Endodermal cell (in vitro differentiated cells): ENCODE results near the gene DNALI1. TPM values are rescaled to one million over a fixed set of nuclear protein-coding genes. Genes with fewer than 3 reads are reported as not detected.

Experiments
- DNase-seq: peaks from one replicate; pipeline ENCODE4 v3.0.0-alpha.2; 2017
- H3K27ac ChIP-seq: 2 replicates; pipeline ENCODE4 v1.5.1; 2013; ENCODE audit warnings: mild to moderate bottlenecking, low read depth, low read length, moderate library complexity
- H3K27me3 ChIP-seq: 2 replicates; pipeline ENCODE4 v1.6.1; 2013; ENCODE audit warnings: mild to moderate bottlenecking, low read length, moderate library complexity; ENCODE audit not compliant: insufficient read depth, control insufficient read depth, poor library complexity, severe bottlenecking
- H3K36me3 ChIP-seq: 2 replicates; pipeline ENCODE4 v1.7.0; 2013; ENCODE audit warnings: mild to moderate bottlenecking, low read length, moderate library complexity; ENCODE audit not compliant: control insufficient read depth, insufficient read depth
- H3K4me1 ChIP-seq: one replicate; pipeline ENCODE4 v1.7.0; 2013; ENCODE audit warnings: low read length; ENCODE audit not compliant: control insufficient read depth, insufficient read depth
- H3K4me3 ChIP-seq: 2 replicates; pipeline ENCODE4 v1.5.1; 2013; ENCODE audit warnings: mild to moderate bottlenecking, low read length, moderate library complexity
- H3K9ac ChIP-seq: 2 replicates; pipeline ENCODE4 v1.6.1; 2013; ENCODE audit warnings: mild to moderate bottlenecking, low read length, moderate library complexity; ENCODE audit not compliant: poor library complexity, severe bottlenecking; ENCODE audit errors: extremely low read depth
- H3K9me3 ChIP-seq: 2 replicates; pipeline ENCODE4 v1.6.1; 2013; ENCODE audit warnings: mild to moderate bottlenecking, low read length, moderate library complexity; ENCODE audit not compliant: control insufficient read depth
- H3K27ac Mint-ChIP-seq: 2 replicates; pipeline ENCODE4 v1.8.0; 2020; ENCODE audit warnings: mixed read lengths
- H3K27me3 Mint-ChIP-seq: 2 replicates; pipeline ENCODE4 v1.8.0; 2021; ENCODE audit warnings: mild to moderate bottlenecking, mixed read lengths; ENCODE audit not compliant: insufficient read depth
- H3K36me3 Mint-ChIP-seq: 2 replicates; pipeline ENCODE4 v1.8.0; 2020; ENCODE audit warnings: low read depth, mixed read lengths
- H3K4me1 Mint-ChIP-seq: 2 replicates; pipeline ENCODE4 v1.8.0; 2020; ENCODE audit warnings: mixed read lengths
- H3K4me3 Mint-ChIP-seq: 2 replicates; pipeline ENCODE4 v1.8.0; 2020; ENCODE audit warnings: mild to moderate bottlenecking, moderate library complexity, mixed read lengths
- H3K9me3 Mint-ChIP-seq: 2 replicates; pipeline ENCODE4 v1.8.0; 2020; ENCODE audit warnings: mild to moderate bottlenecking, mixed read lengths
- WGBS, 2 experiments: methylation state at CpG; one replicate each; pipeline versions ENCODE4 v1.1.5 to v1.1.7; 2013; ENCODE audit warnings: missing lambda C conversion rate in 2 of 2, mixed read lengths in 1 of 2; ENCODE audit not compliant: insufficient coverage in 1 of 2, insufficient read length in 1 of 2; 5-methylcytosine and 5-hydroxymethylcytosine counted together
- long read RNA-seq, 4 experiments: library from polyadenylated mRNA in 2 of 4; library from RNA in 1 of 4; library from capped mRNA in 1 of 4; stranded (forward) in 3 of 4; unstranded in 1 of 4; transcript quantifications; one replicate each; pipeline ENCODE4 v2.0.0, GENCODE V29; 2020 to 2021; ENCODE audit warnings: inconsistent platforms in 1 of 4
- polyA plus RNA-seq, 2 experiments: library from polyadenylated mRNA; stranded (reverse); fragments of 50-300 nt; gene quantifications; one replicate each; pipeline ENCODE4 v1.2.3, GENCODE V29; 2013
- total RNA-seq, 2 donors: library from RNA; stranded (reverse); fragmentation: NEBNext Ultra II Directional in 1 of 2; extraction: Animal tissue kit (Norgen Biotek cat#: 25700) in 1 of 2; gene quantifications; 2 replicates in 1 of 2; 3 replicates in 1 of 2; pipeline ENCODE4 v1.2.1, GENCODE V29; 2021
- TF ChIP-seq, protein P1 (sequence below): fragments of 200-600 bp; sonication (generic); conservative IDR thresholded peaks from 2 replicates; pipeline ENCODE4 v1.5.0; 2021; ENCODE audit warnings: antibody characterized with exemption, mild to moderate bottlenecking

The DNALI1 gene
- 10 to 100 TPM; 31.5 to 39.5 TPM for total RNA-seq
- polyA plus RNA-seq (2013, experiment 1 of 2), result 21.8 TPM
- polyA plus RNA-seq (2013, experiment 2 of 2), result 16.5 TPM
- long read RNA-seq, experiment 1, transcript DNALI1-203 (3 exons, 621 nt), result major isoform, 5 of 10 reads
- long read RNA-seq, experiment 1, partial matches to known transcripts, result 1 of 10 reads
- long read RNA-seq, experiment 1, other reads (novel, unspliced or antisense), result 0 of 10 reads
- long read RNA-seq, experiment 2, transcript DNALI1-201 (6 exons, 2,649 nt), result major isoform, 34 of 45 reads
- long read RNA-seq, experiment 2, partial matches to known transcripts, result 0 of 45 reads
- long read RNA-seq, experiment 2, other reads (novel, unspliced or antisense), result 8 of 45 reads
- long read RNA-seq, experiment 3, transcript DNALI1-201 (6 exons, 2,649 nt), result major isoform, 33 of 36 reads
- long read RNA-seq, experiment 3, partial matches to known transcripts, result 0 of 36 reads
- long read RNA-seq, experiment 3, other reads (novel, unspliced or antisense), result 0 of 36 reads
- long read RNA-seq, experiment 4, transcript DNALI1-201 (6 exons, 2,649 nt), result major isoform, 63 of 84 reads
- long read RNA-seq, experiment 4, partial matches to known transcripts, result 1 of 84 reads
- long read RNA-seq, experiment 4, other reads (novel, unspliced or antisense), result 20 of 84 reads

DNA sequence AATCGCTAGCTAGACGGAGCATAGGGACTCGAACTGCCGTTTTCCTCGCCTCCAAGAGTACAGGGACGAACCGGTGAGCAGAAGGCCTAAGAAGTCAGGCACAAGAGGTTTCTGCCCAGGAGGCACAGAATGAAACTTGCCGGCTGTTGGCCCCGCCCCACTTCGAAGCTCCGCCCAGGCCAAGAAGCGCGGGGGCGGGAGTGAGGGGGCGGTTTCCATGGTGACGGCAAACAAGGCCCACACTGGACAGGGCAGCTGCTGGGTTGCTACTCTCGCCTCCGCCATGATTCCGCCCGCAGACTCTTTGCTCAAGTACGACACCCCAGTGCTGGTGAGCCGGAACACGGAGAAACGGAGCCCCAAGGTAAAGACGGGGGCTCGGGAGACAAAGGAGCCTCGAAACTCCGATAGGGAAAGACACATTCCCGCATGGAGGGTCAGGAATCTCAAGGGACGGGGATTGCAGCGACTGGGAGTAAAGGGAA lies at the start of gene DNALI1:
Gene DNALI1 (plus strand): TSS at position 229 of the 485 bp plus-strand sequence. CDS start 55 bp downstream, at position 284.
- peak within 1 kb of the TSS; percentile 31 for H3K9ac ChIP-seq
- peak within 1 kb of the TSS; percentile 78 for H3K4me3 ChIP-seq
- no peaks in the 10 kb centered on the region for H3K27me3 ChIP-seq
- peak within 1 kb of the TSS; percentile 70 for H3K4me3 Mint-ChIP-seq
- H3K27ac Mint-ChIP-seq, result peak within 1 kb of the TSS; percentile 92
- H3K27me3 Mint-ChIP-seq, result peaks cover 1% of the 10 kb centered on the region
- peaks cover 4% of the 10 kb centered on the region for H3K9me3 Mint-ChIP-seq
- peaks cover 8% of the 10 kb centered on the region for H3K4me1 ChIP-seq
- WGBS, 2 experiments, result 40 to 59% methylated on average over 16 to 31 of the region's 31 CpGs
- H3K36me3 ChIP-seq, result peaks cover 14% of the 10 kb centered on the region
- peak; percentile 98 for DNase-seq
- TF ChIP-seq, protein P1, sequence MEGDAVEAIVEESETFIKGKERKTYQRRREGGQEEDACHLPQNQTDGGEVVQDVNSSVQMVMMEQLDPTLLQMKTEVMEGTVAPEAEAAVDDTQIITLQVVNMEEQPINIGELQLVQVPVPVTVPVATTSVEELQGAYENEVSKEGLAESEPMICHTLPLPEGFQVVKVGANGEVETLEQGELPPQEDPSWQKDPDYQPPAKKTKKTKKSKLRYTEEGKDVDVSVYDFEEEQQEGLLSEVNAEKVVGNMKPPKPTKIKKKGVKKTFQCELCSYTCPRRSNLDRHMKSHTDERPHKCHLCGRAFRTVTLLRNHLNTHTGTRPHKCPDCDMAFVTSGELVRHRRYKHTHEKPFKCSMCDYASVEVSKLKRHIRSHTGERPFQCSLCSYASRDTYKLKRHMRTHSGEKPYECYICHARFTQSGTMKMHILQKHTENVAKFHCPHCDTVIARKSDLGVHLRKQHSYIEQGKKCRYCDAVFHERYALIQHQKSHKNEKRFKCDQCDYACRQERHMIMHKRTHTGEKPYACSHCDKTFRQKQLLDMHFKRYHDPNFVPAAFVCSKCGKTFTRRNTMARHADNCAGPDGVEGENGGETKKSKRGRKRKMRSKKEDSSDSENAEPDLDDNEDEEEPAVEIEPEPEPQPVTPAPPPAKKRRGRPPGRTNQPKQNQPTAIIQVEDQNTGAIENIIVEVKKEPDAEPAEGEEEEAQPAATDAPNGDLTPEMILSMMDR, result no peak
- H3K9me3 ChIP-seq, result peaks cover 7% of the 10 kb centered on the region
- peaks cover 15% of the 10 kb centered on the region for H3K36me3 Mint-ChIP-seq
- H3K4me1 Mint-ChIP-seq, result peaks cover 32% of the 10 kb centered on the region
- H3K27ac ChIP-seq, result peak within 1 kb of the TSS; percentile 54

DNA sequence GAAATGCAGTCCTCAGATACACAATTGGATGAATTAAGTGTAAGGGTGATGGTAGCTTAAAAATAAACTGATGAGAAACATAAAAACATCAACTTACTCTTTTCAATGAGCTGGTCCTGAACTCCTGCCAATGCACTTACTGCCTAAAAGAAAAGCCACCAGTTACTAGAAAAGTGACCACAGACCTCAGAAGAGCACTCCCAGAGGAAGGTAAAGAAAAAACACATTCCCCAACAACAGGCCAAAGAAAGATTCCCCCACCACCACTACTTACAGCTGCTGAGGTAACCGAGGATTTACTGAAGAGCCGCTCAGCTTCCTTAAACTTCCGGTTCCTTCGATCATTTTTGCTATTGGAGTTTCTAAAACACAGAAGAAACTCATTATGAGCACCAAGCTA lies 47.6 kb upstream of the DNALI1 start:
- TF ChIP-seq, protein P1, result peak; percentile 62
- Histone ChIP-seq H3K27me3 (no peaks in the 10 kb centered on the region), H3K4me3 (no peak overlapping the region), H3K9ac (no peak overlapping the region), H3K9me3 (no peaks in the 10 kb centered on the region), H3K36me3 (peaks cover 56% of the 10 kb centered on the region), H3K27ac (no peak overlapping the region), H3K4me1 (peaks cover 3% of the 10 kb centered on the region)
- DNase-seq, result no peak
- H3K27ac Mint-ChIP-seq, result no peak overlapping the region
- H3K27me3 Mint-ChIP-seq, result no peaks in the 10 kb centered on the region
- H3K36me3 Mint-ChIP-seq, result peaks cover 48% of the 10 kb centered on the region
- no peaks in the 10 kb centered on the region for H3K9me3 Mint-ChIP-seq
- WGBS, 2 experiments, result 81 to 88% methylated on average over 4 of the region's 4 CpGs
- peaks cover 7% of the 10 kb centered on the region for H3K4me1 Mint-ChIP-seq
- no peak overlapping the region for H3K4me3 Mint-ChIP-seq

GRCh38 chr1:37513795-37514349 lies 42.9 kb upstream of the DNALI1 start:
- Histone ChIP-seq H3K4me1 (peaks cover 3% of the 10 kb centered on the region), H3K9ac (peak overlapping the region; percentile 70), H3K36me3 (peaks cover 24% of the 10 kb centered on the region), H3K9me3 (no peaks in the 10 kb centered on the region), H3K27ac (no peak overlapping the region), H3K4me3 (peak overlapping the region; percentile 89), H3K27me3 (peaks cover 6% of the 10 kb centered on the region)
- Mint-ChIP-seq H3K4me3 (peak overlapping the region; percentile 91), H3K4me1 (peaks cover 17% of the 10 kb centered on the region), H3K9me3 (no peaks in the 10 kb centered on the region), H3K27ac (peak overlapping the region; percentile 93), H3K36me3 (peaks cover 23% of the 10 kb centered on the region), H3K27me3 (no peaks in the 10 kb centered on the region)
- TF ChIP-seq, protein P1, result no peak
- DNase-seq, result peak; percentile 84
- WGBS, 2 experiments, result 4 to 9% methylated on average over 14 to 25 of the region's 26 CpGs
